GM12878 (cell line): ENCODE results near the gene KLF15. TPM values are rescaled to one million over a fixed set of nuclear protein-coding genes. Genes with fewer than 3 reads are reported as not detected.
"Not testable (repeated sequence)": the region's sequence is repeated elsewhere in the genome, so short reads cannot be mapped to it uniquely, and the experiment has no call there.

Experiments
- ATAC-seq: fragments of 200-7000 bp; cut with Tn5 transposase; 3 replicates; pipeline ENCODE4 v1.9.1; 2020; ENCODE audit warnings: mild to moderate bottlenecking, moderate library complexity
- BruUV-seq: library from RNA; stranded (reverse); fragments of 400-500 nt; replicated peaks from 2 replicates; lab custom pipeline; 2021; lab: Mats Ljungman, UMichigan
- CTCF ChIA-PET: fragments of 300-600 bp; sonication (Branson Sonifier 250); formaldehyde crosslinking; extraction: SDS; loops from one replicate; lab custom pipeline; 2021; ENCODE audit warnings: inconsistent platforms; lab: Yijun Ruan, JAX
- POLR2A ChIA-PET: fragments of 350-600 bp; formaldehyde crosslinking; extraction: SDS; loops from one replicate; lab custom pipeline; 2021; ENCODE audit warnings: inconsistent platforms; lab: Charles Lee
- RAD21 ChIA-PET: fragments of 300-600 bp; sonication (Branson Sonifier 250); formaldehyde crosslinking; loops from one replicate; lab custom pipeline; 2023; ENCODE audit warnings: antibody characterized with exemption; ENCODE audit not compliant: unreplicated experiment; lab: Charles Lee
- SMC1A ChIA-PET: fragments of 300-600 bp; sonication (Branson Sonifier 250); formaldehyde crosslinking; loops from one replicate; lab custom pipeline; 2023; ENCODE audit not compliant: unreplicated experiment, uncharacterized antibody; lab: Charles Lee
- DNase-seq: peaks from one replicate; pipeline ENCODE4 v3.0.0-alpha.2; 2011; ENCODE audit warnings: low read depth, low spot score
- FAIRE-seq: peaks from 3 replicates; lab custom pipeline; 2011; peaks lifted over from hg19 to GRCh38; lab: Jason Lieb, UNC
- H2AFZ ChIP-seq: 2 replicates; pipeline ENCODE4 v1.6.0; 2011; ENCODE audit warnings: low read depth, low read length, control low read depth; ENCODE audit not compliant: control insufficient read depth
- H3K27ac ChIP-seq: 2 replicates; pipeline ENCODE4 v1.5.1; 2011; ENCODE audit warnings: control low read depth; ENCODE audit not compliant: control insufficient read depth, insufficient read depth
- H3K27me3 ChIP-seq, 2 experiments: replicated peaks in 1 of 2; 2 replicates each; pipeline versions ENCODE4 v1.6.0 to v1.6.1; 2011; ENCODE audit warnings: low read length in 1 of 2; ENCODE audit not compliant: control insufficient read depth in 2 of 2, insufficient read depth in 2 of 2
- H3K36me3 ChIP-seq, 2 experiments: 2 replicates each; pipeline ENCODE4 v1.5.1; 2011; ENCODE audit warnings: low read length in 1 of 2; ENCODE audit not compliant: control insufficient read depth in 2 of 2, insufficient read depth in 2 of 2
- H3K4me1 ChIP-seq: 2 replicates; pipeline ENCODE4 v1.6.1; 2011; ENCODE audit warnings: mild to moderate bottlenecking, low read length, moderate library complexity, mixed read lengths; ENCODE audit not compliant: control insufficient read depth, insufficient read depth
- H3K4me2 ChIP-seq: 2 replicates; pipeline ENCODE4 v1.6.0; 2011; ENCODE audit warnings: control low read depth; ENCODE audit not compliant: control insufficient read depth, insufficient read depth
- H3K4me3 ChIP-seq: fragments of 200-600 bp; sonication (generic); 2 replicates; pipeline ENCODE4 v1.5.1; 2016
- H3K79me2 ChIP-seq: 2 replicates; pipeline ENCODE4 v1.6.0; 2011; ENCODE audit warnings: low read length; ENCODE audit not compliant: control insufficient read depth, insufficient read depth
- H3K9ac ChIP-seq: 2 replicates; pipeline ENCODE4 v1.8.0; 2011; ENCODE audit warnings: low read length, control low read depth, mixed read lengths; ENCODE audit not compliant: control insufficient read depth, insufficient read depth
- H3K9me3 ChIP-seq: replicated peaks from 3 replicates; pipeline ENCODE4 v1.5.1; 2011; ENCODE audit warnings: mild to moderate bottlenecking, low read length; ENCODE audit not compliant: control insufficient read depth, insufficient read depth
- H4K20me1 ChIP-seq: 2 replicates; pipeline ENCODE4 v1.6.0; 2011; ENCODE audit not compliant: control insufficient read depth, insufficient read depth
- ATF7 ChIP-seq: fragments of 450-650 bp; IDR thresholded peaks from 2 replicates; pipeline ENCODE4 v1.6.1; 2016; ENCODE audit warnings: low read depth, mild to moderate bottlenecking
- KAT2A ChIP-seq: conservative IDR thresholded peaks from 2 replicates; pipeline ENCODE4 v1.6.1; 2011; ENCODE audit warnings: low read depth, low read length; ENCODE audit not compliant: control insufficient read depth
- WGBS: methylation state at CpG from one replicate; pipeline ENCODE4 v1.1.6; 2016; ENCODE audit warnings: low lambda C conversion rate; ENCODE audit not compliant: insufficient replicate concordance, insufficient coverage; ENCODE audit errors: missing lambda C conversion rate; 5-methylcytosine and 5-hydroxymethylcytosine counted together
- in situ Hi-C: fragments of 300-500 bp; cut with MboI; formaldehyde crosslinking; loops from 9 replicates; pipeline ENCODE4 v1.14.3; 2018; ENCODE audit warnings: mixed read lengths
- intact Hi-C: fragments of 100-400 bp; cut with micrococcal nuclease; formaldehyde crosslinking; loops from one replicate; pipeline ENCODE4 v1.14.2; 2022; ENCODE audit not compliant: unreplicated experiment
- polyA plus RNA-seq, 11 experiments: library from polyadenylated mRNA; depleted of rRNA in 4 of 11; unstranded in 6 of 11; stranded (reverse) in 5 of 11; fragments of >200 nt; fragmentation: Nextera tagmentation in 4 of 11; fragmentation: Illumina TruSeq in 1 of 11; extraction: Ambion mirVana in 4 of 11; extraction: Trizol in 1 of 11; gene quantifications; 1 replicate in 1 of 11; 2 replicates in 10 of 11; pipeline versions ENCODE4 v1.2.1 to v1.2.3, GENCODE V29; 2011 to 2016; ENCODE audit warnings: inconsistent platforms in 2 of 11, missing spikeins in 2 of 11, low read depth in 1 of 11
- total RNA-seq, 4 experiments: library from RNA; depleted of rRNA in 3 of 4; stranded (reverse); fragments of >200 nt in 3 of 4; fragmentation: Illumina TruSeq in 1 of 4; extraction: Trizol in 1 of 4; gene quantifications; 2 replicates each; pipeline versions ENCODE4 v1.2.1 to v1.2.3, GENCODE V29; 2013 to 2021
- TF ChIP-seq, protein P1 (sequence below): fragments of 450-650 bp; IDR thresholded peaks from 2 replicates; pipeline ENCODE4 v1.6.1; 2016; ENCODE audit warnings: mild to moderate bottlenecking, moderate library complexity, borderline replicate concordance

KLF15 gene
- total and polyA plus RNA-seq, 10 of the 15 experiments (the other 5 are each of a cell fraction or from before 2014, with no cell fraction given) = 0.15 TPM; not detected in 9

DNA sequence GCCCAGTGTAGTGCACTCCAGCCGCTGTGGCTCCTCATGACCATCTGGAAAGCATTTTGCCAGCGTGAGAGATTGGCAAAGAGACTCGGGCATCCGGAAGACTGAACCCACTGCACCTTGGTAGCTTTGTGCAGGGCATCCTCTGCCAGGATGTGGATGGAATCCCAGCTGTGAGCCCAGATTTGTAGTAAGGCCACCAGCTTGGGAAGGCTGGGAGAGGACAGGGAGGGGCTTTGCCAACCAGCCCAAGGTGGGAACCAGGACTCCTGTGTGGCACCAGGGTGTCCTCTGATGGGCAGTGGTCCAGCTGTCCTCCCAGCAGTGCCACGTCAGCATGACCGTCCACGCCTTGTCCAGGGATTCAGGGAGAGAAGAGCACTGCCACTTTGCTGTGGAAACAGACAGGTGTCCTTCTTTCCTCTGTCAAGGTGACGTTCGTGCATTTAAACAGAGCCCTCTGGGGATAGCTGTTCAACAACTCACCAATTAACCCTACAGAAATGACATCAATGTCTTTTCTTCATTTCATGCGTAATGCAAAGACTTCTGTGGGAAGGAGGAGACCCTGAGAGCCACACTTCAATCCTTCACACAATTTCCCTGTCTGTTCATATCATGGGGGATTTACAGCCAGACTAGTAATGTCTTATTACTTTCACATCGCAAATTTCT is 19.1 kb downstream of the KLF15 start:
- ChIA-PET POLR2A (no interaction called here), CTCF (no interaction called here), SMC1A (no interaction called here)
- FAIRE-seq (no peak), ATAC-seq (no peak), DNase-seq (no peak)
- no peak overlapping the region for H3K4me2 ChIP-seq
- no peaks in the 10 kb centered on the region for H4K20me1 ChIP-seq
- WGBS = 25% methylated on average over 11 of the region's 11 CpGs
- H3K4me3 ChIP-seq = no peak overlapping the region
- H3K27ac ChIP-seq = no peak overlapping the region
- H2AFZ ChIP-seq = no peak overlapping the region
- no peaks in the 10 kb centered on the region for H3K4me1 ChIP-seq
- no peaks in the 10 kb centered on the region for H3K9me3 ChIP-seq
- no peaks in the 10 kb centered on the region for H3K36me3 ChIP-seq
- in situ Hi-C loops = no loop called here
- intact Hi-C loops = no loop called here
- TF ChIP-seq, protein P1, sequence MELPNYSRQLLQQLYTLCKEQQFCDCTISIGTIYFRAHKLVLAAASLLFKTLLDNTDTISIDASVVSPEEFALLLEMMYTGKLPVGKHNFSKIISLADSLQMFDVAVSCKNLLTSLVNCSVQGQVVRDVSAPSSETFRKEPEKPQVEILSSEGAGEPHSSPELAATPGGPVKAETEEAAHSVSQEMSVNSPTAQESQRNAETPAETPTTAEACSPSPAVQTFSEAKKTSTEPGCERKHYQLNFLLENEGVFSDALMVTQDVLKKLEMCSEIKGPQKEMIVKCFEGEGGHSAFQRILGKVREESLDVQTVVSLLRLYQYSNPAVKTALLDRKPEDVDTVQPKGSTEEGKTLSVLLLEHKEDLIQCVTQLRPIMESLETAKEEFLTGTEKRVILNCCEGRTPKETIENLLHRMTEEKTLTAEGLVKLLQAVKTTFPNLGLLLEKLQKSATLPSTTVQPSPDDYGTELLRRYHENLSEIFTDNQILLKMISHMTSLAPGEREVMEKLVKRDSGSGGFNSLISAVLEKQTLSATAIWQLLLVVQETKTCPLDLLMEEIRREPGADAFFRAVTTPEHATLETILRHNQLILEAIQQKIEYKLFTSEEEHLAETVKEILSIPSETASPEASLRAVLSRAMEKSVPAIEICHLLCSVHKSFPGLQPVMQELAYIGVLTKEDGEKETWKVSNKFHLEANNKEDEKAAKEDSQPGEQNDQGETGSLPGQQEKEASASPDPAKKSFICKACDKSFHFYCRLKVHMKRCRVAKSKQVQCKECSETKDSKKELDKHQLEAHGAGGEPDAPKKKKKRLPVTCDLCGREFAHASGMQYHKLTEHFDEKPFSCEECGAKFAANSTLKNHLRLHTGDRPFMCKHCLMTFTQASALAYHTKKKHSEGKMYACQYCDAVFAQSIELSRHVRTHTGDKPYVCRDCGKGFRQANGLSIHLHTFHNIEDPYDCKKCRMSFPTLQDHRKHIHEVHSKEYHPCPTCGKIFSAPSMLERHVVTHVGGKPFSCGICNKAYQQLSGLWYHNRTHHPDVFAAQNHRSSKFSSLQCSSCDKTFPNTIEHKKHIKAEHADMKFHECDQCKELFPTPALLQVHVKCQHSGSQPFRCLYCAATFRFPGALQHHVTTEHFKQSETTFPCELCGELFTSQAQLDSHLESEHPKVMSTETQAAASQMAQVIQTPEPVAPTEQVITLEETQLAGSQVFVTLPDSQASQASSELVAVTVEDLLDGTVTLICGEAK = no peak
- TF ChIP-seq KAT2A (no peak), ATF7 (no peak)
- TF ChIP-seq, all 136 proteins: peak for 0
- H3K79me2 ChIP-seq = no peaks in the 10 kb centered on the region
- no peaks in the 10 kb centered on the region; a peak in 1 of 4 replicates for H3K27me3 ChIP-seq
- RAD21 ChIA-PET = no interaction called here
- BruUV-seq = no TSS peak
- H3K9ac ChIP-seq = no peak overlapping the region

DNA sequence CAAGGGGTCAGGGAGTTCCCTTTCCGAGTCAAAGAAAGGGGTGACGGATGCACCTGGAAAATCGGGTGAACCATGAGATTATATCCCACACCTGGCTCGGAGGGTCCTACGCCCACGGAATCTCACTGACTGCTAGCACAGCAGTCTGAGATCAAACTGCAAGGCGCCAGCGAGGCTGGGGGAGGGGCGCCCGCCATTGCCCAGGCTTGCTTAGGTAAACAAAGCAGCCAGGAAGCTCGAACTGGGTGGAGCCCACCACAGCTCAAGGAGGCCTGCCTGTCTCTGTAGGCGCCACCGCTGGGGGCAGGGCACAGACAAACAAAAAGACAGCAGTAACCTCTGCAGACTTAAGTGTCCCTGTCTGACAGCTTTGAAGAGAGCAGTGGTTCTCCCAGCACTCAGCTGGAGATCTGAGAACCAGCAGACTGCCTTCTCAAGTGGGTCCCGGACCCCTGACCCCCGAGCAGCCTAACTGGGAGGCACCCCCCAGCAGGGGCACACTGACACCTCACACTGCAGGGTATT is 25.3 kb downstream of the KLF15 start:
- DNase-seq, H3K36me3 ChIP-seq, H3K9ac ChIP-seq, H3K9me3 ChIP-seq, H2AFZ ChIP-seq, H4K20me1 ChIP-seq, H3K27ac ChIP-seq, ATAC-seq, CTCF ChIA-PET, intact Hi-C loops, FAIRE-seq, H3K4me3 ChIP-seq, BruUV-seq, H3K27me3 ChIP-seq, H3K4me2 ChIP-seq, SMC1A ChIA-PET, RAD21 ChIA-PET, H3K79me2 ChIP-seq, POLR2A ChIA-PET, in situ Hi-C loops, H3K4me1 ChIP-seq: not testable (repeated sequence)
- WGBS = 38% methylated on average over 15 of the region's 15 CpGs
